ENCODE data around the gene RPS29. TPM values are rescaled to one million over a fixed set of nuclear protein-coding genes. Genes with fewer than 3 reads are reported as not detected.
A peak's percentile ranks its signal among the peaks of the same experiment; 100 is the strongest.

The RPS29 gene
- total and polyA plus RNA-seq, 9 of the 15 experiments (the other 6 are each of a cell fraction or from before 2014, with no cell fraction given): 1,545 to 5,012 (median 2,448) TPM

- FAIRE-seq: no peak
- no peaks in the 10 kb centered on the region for H3K27me3 ChIP-seq (ENCODE audit: control insufficient read depth in 2 of 2, insufficient read depth in 2 of 2, low read length in 2 of 2)
- H3K4me2 ChIP-seq (ENCODE audit: insufficient read depth, low read length): no peak overlapping the region
- no peak overlapping the region for H2AFZ ChIP-seq (ENCODE audit: low read depth, low read length)
- DNase-seq (ENCODE audit: extremely low read depth in 1 of 4, low spot score in 3 of 4): no peak
- H3K4me3 ChIP-seq: no peak overlapping the region
- no peak for ATAC-seq
- H3K9me3 ChIP-seq (replicated peaks; ENCODE audit: control insufficient read depth, insufficient read depth, low read depth, low read length): no peaks in the 10 kb centered on the region
- no peaks in the 10 kb centered on the region for H3K36me3 ChIP-seq (ENCODE audit: control insufficient read depth, insufficient read depth, low read length)
- no peak overlapping the region for H3K9ac ChIP-seq (ENCODE audit: insufficient read depth in 1 of 2, low read depth in 2 of 2, low read length in 2 of 2)
- H3K27ac ChIP-seq (ENCODE audit: extremely low read depth, low read depth, low read length): no peak overlapping the region
- H3K4me1 ChIP-seq (replicated peaks in 1 of 2; ENCODE audit: control insufficient read depth in 2 of 2, insufficient read depth in 2 of 2, low read length in 2 of 2): no peaks in the 10 kb centered on the region
- 12% methylated on average over 5 of the region's 6 CpGs for WGBS (ENCODE audit: insufficient coverage, low coverage, missing lambda C conversion rate)
- H4K20me1 ChIP-seq (replicated peaks; ENCODE audit: control insufficient read depth, insufficient read depth, low read length): no peaks in the 10 kb centered on the region
- ChIA-PET POLR2A (no interaction called here), CTCF (ENCODE audit: low intra/inter-chr PET ratio) (no interaction called here)
- TF ChIP-seq, protein P1, sequence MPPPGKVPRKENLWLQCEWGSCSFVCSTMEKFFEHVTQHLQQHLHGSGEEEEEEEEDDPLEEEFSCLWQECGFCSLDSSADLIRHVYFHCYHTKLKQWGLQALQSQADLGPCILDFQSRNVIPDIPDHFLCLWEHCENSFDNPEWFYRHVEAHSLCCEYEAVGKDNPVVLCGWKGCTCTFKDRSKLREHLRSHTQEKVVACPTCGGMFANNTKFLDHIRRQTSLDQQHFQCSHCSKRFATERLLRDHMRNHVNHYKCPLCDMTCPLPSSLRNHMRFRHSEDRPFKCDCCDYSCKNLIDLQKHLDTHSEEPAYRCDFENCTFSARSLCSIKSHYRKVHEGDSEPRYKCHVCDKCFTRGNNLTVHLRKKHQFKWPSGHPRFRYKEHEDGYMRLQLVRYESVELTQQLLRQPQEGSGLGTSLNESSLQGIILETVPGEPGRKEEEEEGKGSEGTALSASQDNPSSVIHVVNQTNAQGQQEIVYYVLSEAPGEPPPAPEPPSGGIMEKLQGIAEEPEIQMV (tag; conservative IDR thresholded peaks at IDR 0.05; ENCODE audit: low read depth): no peak
- TF ChIP-seq ZNF146 (CRISPR knock-in tag; IDR thresholded peaks at IDR 0.05; ENCODE audit: unreplicated experiment): peak; percentile 67
- H3K79me2 ChIP-seq (ENCODE audit: control insufficient read depth, insufficient read depth, low read length): no peaks in the 10 kb centered on the region
- no peaks in the 10 kb centered on the region for H3K9me1 ChIP-seq (ENCODE audit: control insufficient read depth, insufficient read depth, low read length)
- intact Hi-C loops (cut with micrococcal nuclease): loop anchor here (10.0 kb wide), 1 partner anchor 95 kb away; no protein-coding TSS in a partner anchor
- in situ Hi-C loops (cut with MboI): no loop called here
- no TSS peak for BruUV-seq (replicated peaks)
Measured at GRCh38 chr14:49559979-49560768, 26.0 kb downstream of the RPS29 start.

- intact Hi-C loops (cut with micrococcal nuclease): loop anchor here (10.0 kb wide), 1 partner anchor 89 kb away; no protein-coding TSS in a partner anchor
- Histone ChIP-seq H2AFZ (ENCODE audit: low read depth, low read length) (no peak overlapping the region), H4K20me1 (replicated peaks; ENCODE audit: control insufficient read depth, insufficient read depth, low read length) (no peaks in the 10 kb centered on the region), H3K4me1 (replicated peaks in 1 of 2; ENCODE audit: control insufficient read depth in 2 of 2, insufficient read depth in 2 of 2, low read length in 2 of 2) (no peaks in the 10 kb centered on the region), H3K36me3 (ENCODE audit: control insufficient read depth, insufficient read depth, low read length) (no peaks in the 10 kb centered on the region), H3K9ac (ENCODE audit: insufficient read depth in 1 of 2, low read depth in 2 of 2, low read length in 2 of 2) (no peak overlapping the region), H3K9me3 (replicated peaks; ENCODE audit: control insufficient read depth, insufficient read depth, low read depth, low read length) (no peaks in the 10 kb centered on the region), H3K27me3 (ENCODE audit: control insufficient read depth in 2 of 2, insufficient read depth in 2 of 2, low read length in 2 of 2) (no peaks in the 10 kb centered on the region), H3K79me2 (ENCODE audit: control insufficient read depth, insufficient read depth, low read length) (no peaks in the 10 kb centered on the region), H3K4me2 (ENCODE audit: insufficient read depth, low read length) (no peak overlapping the region), H3K27ac (ENCODE audit: extremely low read depth, low read depth, low read length) (no peak overlapping the region), H3K9me1 (ENCODE audit: control insufficient read depth, insufficient read depth, low read length) (no peaks in the 10 kb centered on the region), H3K4me3 (no peak overlapping the region)
- ATAC-seq (no peak), DNase-seq (ENCODE audit: extremely low read depth in 1 of 4, low spot score in 3 of 4) (no peak), FAIRE-seq (no peak)
- no TSS peak for BruUV-seq (replicated peaks)
- in situ Hi-C loops (cut with MboI): no loop called here
- ChIA-PET POLR2A (interaction anchor here (1.1 kb wide), 1 partner anchor 8 kb away, joined by 3 read pairs; no protein-coding TSS in a partner anchor), CTCF (ENCODE audit: low intra/inter-chr PET ratio) (no interaction called here)
- WGBS (ENCODE audit: insufficient coverage, low coverage, missing lambda C conversion rate): 4% methylated on average over 3 of the region's 3 CpGs
- TF ChIP-seq ZNF174 (CRISPR knock-in tag; IDR thresholded peaks at IDR 0.05): no peak
- no peak for TF ChIP-seq MEF2A (IDR thresholded peaks at IDR 0.05; ENCODE audit: control insufficient read depth, low read depth, low read length)
- no peak for TF ChIP-seq RAD51 (IDR thresholded peaks at IDR 0.05; ENCODE audit: borderline replicate concordance, low read depth)
- TF ChIP-seq ZNF133 (CRISPR knock-in tag; IDR thresholded peaks at IDR 0.05): no peak
- no peak for TF ChIP-seq MLX (CRISPR knock-in tag; conservative IDR thresholded peaks at IDR 0.05)
- no peak for TF ChIP-seq NR1H2 (CRISPR knock-in tag; IDR thresholded peaks at IDR 0.05)
Measured at GRCh38 chr14:49553892-49554291, 32.3 kb downstream of the RPS29 start.
